Tibial nerve (tissue), 4 donors: Measurements from ENCODE around the gene TBC1D8.

Experiments
- CTCF ChIP-seq, 5 experiments: fragments of 200-600 bp in 3 of 5; fragments of 450-650 bp in 2 of 5; sonication (generic) in 3 of 5; IDR thresholded peaks; one replicate each; pipeline ENCODE4 v1.5.1; 2016 to 2019; ENCODE audit warnings: antibody characterized with exemption in 5 of 5, mild to moderate bottlenecking in 3 of 5, moderate library complexity in 2 of 5
- EP300 ChIP-seq, 2 donors: sonication (generic); formaldehyde crosslinking; IDR thresholded peaks; one replicate each; pipeline ENCODE4 v1.6.1; 2017; ENCODE audit warnings: antibody characterized with exemption in 2 of 2, mild to moderate bottlenecking in 1 of 2
- POLR2A ChIP-seq, 2 donors: fragments of 450-650 bp; IDR thresholded peaks; one replicate each; pipeline ENCODE4 v1.6.1; 2017; ENCODE audit warnings: antibody characterized with exemption in 2 of 2, mild to moderate bottlenecking in 2 of 2, moderate library complexity in 2 of 2

GRCh38 chr2:101125808-101126207, 25.4 kb downstream of the TBC1D8 start:
- no peak for TF ChIP-seq CTCF (IDR thresholded peaks at IDR 0.05)
- TF ChIP-seq EP300 (IDR thresholded peaks at IDR 0.05) = no peak
- no peak for TF ChIP-seq POLR2A (IDR thresholded peaks at IDR 0.05)
